Spleen (tissue), 7 donors: ENCODE measurements around the gene ARL13A.

Experiments
- POLR2AphosphoS5 ChIP-seq, 3 donors: sonication (generic); formaldehyde crosslinking; IDR thresholded peaks; one replicate each; pipeline ENCODE4 v1.5.1; 2017; ENCODE audit warnings: antibody characterized with exemption in 3 of 3
- TF ChIP-seq, protein P1 (sequence below), 11 experiments: fragments of 200-600 bp in 7 of 11; fragments of 450-650 bp in 4 of 11; sonication (generic) in 4 of 11; IDR thresholded peaks in 8 of 11; conservative IDR thresholded peaks in 3 of 11; 1 replicate in 7 of 11; 2 replicates in 4 of 11; pipeline versions ENCODE4 v1.4.0 to v1.8.0; 2016 to 2021; ENCODE audit warnings: antibody characterized with exemption in 11 of 11, inconsistent platforms in 4 of 11, mild to moderate bottlenecking in 1 of 11
- donor health status: DM: no; HTN: no; CAD: no; lungs with moderate emphysema.
- donor health status: DM: no; HTN: no; CAD: no.
- donor health status: DM: no; HTN: no; CAD: no.

DNA sequence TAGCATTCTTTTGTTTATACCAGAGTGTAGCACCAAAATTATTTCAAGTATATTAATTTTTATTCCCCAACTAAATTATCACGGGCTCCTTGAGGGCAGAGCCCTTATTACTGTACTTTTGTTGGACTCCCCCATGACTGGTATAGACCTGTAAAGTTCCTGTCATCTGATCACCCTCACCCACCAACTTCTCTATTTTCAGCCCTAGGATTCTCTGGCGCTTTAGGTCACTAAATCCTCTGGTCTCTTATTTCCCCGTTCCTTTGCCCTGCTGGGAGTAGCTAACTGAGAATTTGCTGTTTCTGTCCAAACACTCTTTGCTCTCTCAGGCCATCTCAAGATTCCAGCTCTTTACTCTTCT is 37.6 kb upstream of the ARL13A start:
- TF ChIP-seq, protein P1, sequence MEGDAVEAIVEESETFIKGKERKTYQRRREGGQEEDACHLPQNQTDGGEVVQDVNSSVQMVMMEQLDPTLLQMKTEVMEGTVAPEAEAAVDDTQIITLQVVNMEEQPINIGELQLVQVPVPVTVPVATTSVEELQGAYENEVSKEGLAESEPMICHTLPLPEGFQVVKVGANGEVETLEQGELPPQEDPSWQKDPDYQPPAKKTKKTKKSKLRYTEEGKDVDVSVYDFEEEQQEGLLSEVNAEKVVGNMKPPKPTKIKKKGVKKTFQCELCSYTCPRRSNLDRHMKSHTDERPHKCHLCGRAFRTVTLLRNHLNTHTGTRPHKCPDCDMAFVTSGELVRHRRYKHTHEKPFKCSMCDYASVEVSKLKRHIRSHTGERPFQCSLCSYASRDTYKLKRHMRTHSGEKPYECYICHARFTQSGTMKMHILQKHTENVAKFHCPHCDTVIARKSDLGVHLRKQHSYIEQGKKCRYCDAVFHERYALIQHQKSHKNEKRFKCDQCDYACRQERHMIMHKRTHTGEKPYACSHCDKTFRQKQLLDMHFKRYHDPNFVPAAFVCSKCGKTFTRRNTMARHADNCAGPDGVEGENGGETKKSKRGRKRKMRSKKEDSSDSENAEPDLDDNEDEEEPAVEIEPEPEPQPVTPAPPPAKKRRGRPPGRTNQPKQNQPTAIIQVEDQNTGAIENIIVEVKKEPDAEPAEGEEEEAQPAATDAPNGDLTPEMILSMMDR (IDR thresholded peaks at IDR 0.05 in 8 of 11, conservative IDR thresholded peaks at IDR 0.05 in 3 of 11) = no peak
- no peak for TF ChIP-seq POLR2AphosphoS5 (IDR thresholded peaks at IDR 0.05)
